T-helper 17 cell (primary cell): ENCODE measurements around the gene USP6NL. TPM values are rescaled to one million over a fixed set of nuclear protein-coding genes. Genes with fewer than 3 reads are reported as not detected.
"Not testable (repeated sequence)": the region's sequence is repeated elsewhere in the genome, so short reads cannot be mapped to it uniquely, and the experiment has no call there.

Experiments
- ATAC-seq: fragments of 150-1000 bp; cut with Tn5 transposase; 2 replicates; pipeline ENCODE4 v1.10.0; 2021; ENCODE audit warnings: mild to moderate bottlenecking, moderate library complexity
- DNase-seq, 3 donors: peaks; one replicate each; pipeline versions ENCODE4 v3.0.0 to v3.0.0-alpha.2; 2020 to 2021
- H3K9me3 ChIP-seq: one replicate; pipeline ENCODE4 v1.7.0; 2013; ENCODE audit warnings: low read length, mild to moderate bottlenecking; ENCODE audit not compliant: control insufficient read depth, poor library complexity, severe bottlenecking
- H3K27ac Mint-ChIP-seq: one replicate; pipeline ENCODE4 v1.8.0; 2022; ENCODE audit warnings: mild to moderate bottlenecking, moderate library complexity, mixed read lengths
- H3K27me3 Mint-ChIP-seq: one replicate; pipeline ENCODE4 v1.8.0; 2022; ENCODE audit warnings: mixed read lengths
- H3K36me3 Mint-ChIP-seq: one replicate; pipeline ENCODE4 v1.8.0; 2022; ENCODE audit warnings: low read depth, mixed read lengths
- H3K4me1 Mint-ChIP-seq: one replicate; pipeline ENCODE4 v1.8.0; 2022; ENCODE audit warnings: mild to moderate bottlenecking, mixed read lengths
- H3K4me3 Mint-ChIP-seq: one replicate; pipeline ENCODE4 v1.8.0; 2022; ENCODE audit warnings: mild to moderate bottlenecking, moderate library complexity, mixed read lengths
- total RNA-seq, 4 donors: library from RNA in 2 of 4; stranded (reverse) in 2 of 4; gene quantifications; one replicate each; pipeline ENCODE4 v1.2.3 and lab custom pipeline; 2022 to 2026

Gene USP6NL
- total RNA-seq, 2 donors from 2014 or later: 2.5 to 5.6 TPM

DNA sequence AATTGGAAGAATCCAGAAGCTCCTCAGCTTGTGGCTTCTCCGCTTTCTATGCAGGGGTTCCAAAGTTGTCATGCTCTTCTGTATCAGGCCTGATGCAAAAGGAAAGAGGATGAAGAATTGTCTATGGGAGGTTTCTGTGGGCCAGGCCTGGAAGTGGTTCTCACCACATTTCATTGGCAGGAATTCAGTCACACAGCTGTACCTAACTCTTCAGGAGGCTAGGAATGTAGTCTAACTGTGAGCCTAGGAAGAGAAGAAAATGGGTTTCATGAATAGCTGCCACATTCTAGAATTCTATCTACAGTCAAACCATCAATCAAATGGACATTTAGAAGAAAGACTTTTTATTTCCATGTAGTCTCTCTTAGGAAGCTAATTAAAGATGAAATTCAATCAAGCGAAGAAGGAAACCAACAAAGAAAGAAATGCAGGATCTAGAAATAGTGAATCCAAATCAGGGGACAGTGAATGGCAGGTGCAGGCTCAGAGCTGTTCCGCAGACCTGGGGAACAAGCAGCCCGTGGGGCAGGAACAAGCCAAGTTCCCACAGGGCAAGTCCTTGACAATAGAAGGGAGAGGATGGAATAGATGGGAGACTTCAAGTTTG lies 25.4 kb upstream of the USP6NL start:
- H3K36me3 Mint-ChIP-seq: peaks cover 3% of the 10 kb centered on the region
- H3K4me1 Mint-ChIP-seq: peaks cover 5% of the 10 kb centered on the region
- no peak for DNase-seq
- peaks cover 26% of the 10 kb centered on the region for H3K27me3 Mint-ChIP-seq
- ATAC-seq: no peak
- H3K4me3 Mint-ChIP-seq: no peak overlapping the region
- H3K27ac Mint-ChIP-seq: no peak overlapping the region
- no peaks in the 10 kb centered on the region for H3K9me3 ChIP-seq

GRCh38 chr10:11631890-11632587 lies 20.6 kb upstream of the USP6NL start:
- ATAC-seq (peak; percentile 77), DNase-seq (no peak)
- H3K4me3 Mint-ChIP-seq: peak overlapping the region; percentile 62
- H3K27me3 Mint-ChIP-seq: peaks cover 6% of the 10 kb centered on the region
- H3K27ac Mint-ChIP-seq: peak overlapping the region; percentile 53
- H3K9me3 ChIP-seq: no peaks in the 10 kb centered on the region
- peaks cover 2% of the 10 kb centered on the region for H3K36me3 Mint-ChIP-seq
- H3K4me1 Mint-ChIP-seq: peaks cover 5% of the 10 kb centered on the region

DNA sequence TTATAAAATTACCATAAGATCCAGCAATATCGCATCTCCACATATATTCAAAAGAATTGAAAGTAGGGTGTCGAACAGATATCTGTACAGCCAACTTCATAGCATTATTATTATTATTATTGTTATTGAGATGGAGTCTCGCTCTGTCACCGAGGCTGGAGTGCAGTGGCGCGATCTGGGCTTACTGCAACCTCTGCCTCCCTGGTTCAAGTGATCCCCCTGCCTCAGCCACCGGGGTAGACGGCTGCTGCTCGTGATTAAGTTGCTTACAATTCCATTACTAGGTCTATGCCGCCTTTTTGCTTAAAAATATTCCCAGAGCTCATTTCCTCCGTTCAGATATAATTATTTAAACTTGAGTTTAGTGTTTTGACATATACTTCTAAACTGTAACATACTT lies 19.8 kb upstream of the USP6NL start:
- no peak for ATAC-seq

DNA sequence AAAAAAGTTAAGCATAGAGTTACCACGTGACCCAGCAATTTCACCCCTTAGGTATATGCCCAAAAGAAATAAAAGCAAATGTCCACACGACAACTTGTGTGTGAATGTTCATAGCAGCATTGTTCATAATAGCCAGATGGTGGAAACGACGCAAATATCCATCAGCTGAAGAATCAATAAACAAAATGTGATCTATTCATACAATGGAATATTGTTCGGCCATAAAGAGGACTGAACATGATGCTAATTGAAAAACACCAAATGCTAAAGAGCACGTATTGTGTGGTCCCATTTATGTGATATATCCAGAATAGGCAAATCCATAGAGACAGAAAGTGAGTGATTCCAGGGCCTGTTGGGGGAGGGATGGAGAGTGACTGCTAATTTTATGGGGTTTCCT lies 18.3 kb upstream of the USP6NL start:
- Mint-ChIP-seq H3K36me3 (no peaks in the 10 kb centered on the region), H3K27me3 (peaks cover 6% of the 10 kb centered on the region), H3K27ac (no peak overlapping the region), H3K4me1 (peaks cover 8% of the 10 kb centered on the region), H3K4me3 (no peak overlapping the region)
- DNase-seq (no peak), ATAC-seq (no peak)
- no peaks in the 10 kb centered on the region for H3K9me3 ChIP-seq

More for the DNA sequence above, 19.8 kb upstream of the USP6NL start:
- DNase-seq: no peak
- Mint-ChIP-seq H3K27me3 (no peaks in the 10 kb centered on the region), H3K4me1 (peaks cover 5% of the 10 kb centered on the region), H3K27ac (no peak overlapping the region), H3K36me3 (no peaks in the 10 kb centered on the region), H3K4me3 (no peak overlapping the region)
- H3K9me3 ChIP-seq: no peaks in the 10 kb centered on the region

DNA sequence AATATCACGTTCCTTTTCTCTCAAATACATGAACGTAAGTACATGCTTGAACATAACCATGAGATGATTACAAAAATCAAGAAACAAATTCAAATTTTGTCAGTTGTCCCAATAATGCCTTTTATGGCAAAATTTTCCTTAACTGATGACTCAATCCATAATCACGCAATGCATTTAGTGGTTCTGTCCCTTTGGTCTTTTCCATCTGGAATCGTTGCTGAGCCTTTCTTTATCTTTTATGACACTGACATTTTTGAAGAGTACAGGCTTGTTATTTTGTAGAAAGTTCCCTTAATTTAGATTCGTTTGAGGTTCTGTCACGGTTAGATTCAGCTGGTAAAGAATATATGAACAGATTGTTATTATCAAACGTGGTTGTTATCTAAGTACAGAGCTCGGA lies 16.5 kb upstream of the USP6NL start:
- not testable (repeated sequence) for H3K4me3 Mint-ChIP-seq, H3K27ac Mint-ChIP-seq, H3K36me3 Mint-ChIP-seq, H3K9me3 ChIP-seq, ATAC-seq, H3K4me1 Mint-ChIP-seq, DNase-seq
- peaks cover 17% of the 10 kb centered on the region for H3K27me3 Mint-ChIP-seq

DNA sequence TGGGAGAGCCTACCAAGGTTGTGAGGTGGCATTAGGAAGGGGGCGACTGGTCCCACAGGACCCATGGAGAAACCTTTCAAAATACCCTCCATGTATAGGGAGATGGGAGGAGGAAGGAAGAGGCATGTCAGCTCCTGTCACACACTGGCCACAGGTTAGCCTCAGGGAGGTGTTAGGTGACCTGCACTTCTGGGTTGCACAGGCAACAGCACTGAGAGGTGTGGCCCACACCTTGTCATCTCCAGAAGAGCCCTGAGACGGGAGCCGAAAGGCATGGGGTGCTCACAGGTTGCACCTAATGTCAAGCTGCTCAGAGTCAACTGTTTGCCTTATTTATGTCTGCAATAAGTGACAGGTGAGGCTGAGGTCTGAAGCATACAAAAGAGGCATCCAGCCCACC lies 14.6 kb upstream of the USP6NL start:
- peaks cover 23% of the 10 kb centered on the region for H3K27me3 Mint-ChIP-seq
- ATAC-seq (no peak), DNase-seq (no peak)
- no peak overlapping the region for H3K27ac Mint-ChIP-seq
- H3K9me3 ChIP-seq: no peaks in the 10 kb centered on the region
- H3K36me3 Mint-ChIP-seq: no peaks in the 10 kb centered on the region
- H3K4me3 Mint-ChIP-seq: no peak overlapping the region
- H3K4me1 Mint-ChIP-seq: peaks cover 3% of the 10 kb centered on the region

- DNase-seq: no peak
- Mint-ChIP-seq H3K4me3 (no peak overlapping the region), H3K4me1 (peaks cover 3% of the 10 kb centered on the region), H3K36me3 (no peaks in the 10 kb centered on the region), H3K27ac (no peak overlapping the region), H3K27me3 (peaks cover 23% of the 10 kb centered on the region)
- ATAC-seq: peak; percentile 59
- H3K9me3 ChIP-seq: no peaks in the 10 kb centered on the region
These were observed 13.7 kb upstream of the USP6NL start for GRCh38 chr10:11625019-11625735.

DNA sequence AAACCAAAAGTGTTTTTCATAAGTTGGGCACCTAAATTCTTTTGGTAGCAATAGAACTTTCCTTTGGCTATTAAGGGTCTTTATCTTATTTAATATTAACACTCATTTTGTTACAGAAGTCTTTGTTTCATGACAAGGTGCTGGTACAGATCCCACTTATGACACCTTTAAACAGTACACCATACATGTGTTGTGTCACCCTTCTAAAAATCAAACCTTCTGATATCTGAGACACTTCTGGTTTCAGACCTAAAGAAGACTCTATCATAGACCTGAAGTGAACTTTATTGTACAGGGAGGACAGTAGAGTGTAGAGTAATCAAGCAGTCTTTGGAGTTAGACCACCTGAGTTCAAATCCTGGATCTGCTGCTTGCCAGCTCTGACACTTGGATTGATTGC lies 5.8 kb upstream of the USP6NL start:
- Mint-ChIP-seq H3K36me3 (peaks cover 3% of the 10 kb centered on the region), H3K27ac (no peak overlapping the region), H3K4me1 (peaks cover 5% of the 10 kb centered on the region), H3K27me3 (no peaks in the 10 kb centered on the region), H3K4me3 (no peak overlapping the region)
- no peaks in the 10 kb centered on the region for H3K9me3 ChIP-seq
- ATAC-seq (no peak), DNase-seq (no peak)

GRCh38 chr10:11616021-11616420 lies 4.6 kb upstream of the USP6NL start:
- no peaks in the 10 kb centered on the region for H3K27me3 Mint-ChIP-seq
- no peak overlapping the region for H3K27ac Mint-ChIP-seq
- no peak overlapping the region for H3K4me3 Mint-ChIP-seq

DNA sequence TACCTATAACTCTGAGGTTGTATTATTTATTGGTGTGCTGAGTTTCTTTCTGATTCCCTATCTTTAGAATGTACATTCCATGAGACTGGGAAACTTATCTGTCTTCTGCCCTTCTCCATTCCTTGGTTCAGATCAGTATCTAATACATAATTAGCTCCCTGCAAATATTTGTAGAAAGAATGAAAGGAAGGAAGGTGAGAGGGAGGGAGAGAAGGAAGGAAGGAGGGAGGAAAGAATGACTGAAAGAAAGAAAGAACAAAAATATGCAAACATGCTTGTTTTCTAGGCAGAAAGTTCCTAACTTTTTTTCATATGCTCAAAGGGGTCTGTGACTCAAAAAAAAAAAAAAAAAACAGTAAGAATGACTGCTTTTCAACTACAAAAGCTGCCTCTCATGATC lies 3.9 kb upstream of the USP6NL start:
- H3K27ac Mint-ChIP-seq: no peak overlapping the region
- no peaks in the 10 kb centered on the region for H3K9me3 ChIP-seq
- DNase-seq: no peak
- no peak for ATAC-seq
- no peak overlapping the region for H3K4me3 Mint-ChIP-seq
- peaks cover 12% of the 10 kb centered on the region for H3K4me1 Mint-ChIP-seq
- peaks cover 3% of the 10 kb centered on the region for H3K36me3 Mint-ChIP-seq
- no peaks in the 10 kb centered on the region for H3K27me3 Mint-ChIP-seq

More at GRCh38 chr10:11616021-11616420, 4.6 kb upstream of the USP6NL start:
- no peak for DNase-seq
- H3K36me3 Mint-ChIP-seq: peaks cover 3% of the 10 kb centered on the region
- H3K4me1 Mint-ChIP-seq: peaks cover 8% of the 10 kb centered on the region
- H3K9me3 ChIP-seq: no peaks in the 10 kb centered on the region
- no peak for ATAC-seq

- no peaks in the 10 kb centered on the region for H3K36me3 Mint-ChIP-seq
- H3K4me3 Mint-ChIP-seq: peak overlapping the region; percentile 92
- H3K27me3 Mint-ChIP-seq: peaks cover 8% of the 10 kb centered on the region
- H3K9me3 ChIP-seq: no peaks in the 10 kb centered on the region
- H3K27ac Mint-ChIP-seq: peak overlapping the region; percentile 65
- peak; percentile 44 for ATAC-seq
- no peak for DNase-seq
- peaks cover 17% of the 10 kb centered on the region for H3K4me1 Mint-ChIP-seq
These were observed 861 bp upstream of the USP6NL start for GRCh38 chr10:11612021-11613001.

DNA sequence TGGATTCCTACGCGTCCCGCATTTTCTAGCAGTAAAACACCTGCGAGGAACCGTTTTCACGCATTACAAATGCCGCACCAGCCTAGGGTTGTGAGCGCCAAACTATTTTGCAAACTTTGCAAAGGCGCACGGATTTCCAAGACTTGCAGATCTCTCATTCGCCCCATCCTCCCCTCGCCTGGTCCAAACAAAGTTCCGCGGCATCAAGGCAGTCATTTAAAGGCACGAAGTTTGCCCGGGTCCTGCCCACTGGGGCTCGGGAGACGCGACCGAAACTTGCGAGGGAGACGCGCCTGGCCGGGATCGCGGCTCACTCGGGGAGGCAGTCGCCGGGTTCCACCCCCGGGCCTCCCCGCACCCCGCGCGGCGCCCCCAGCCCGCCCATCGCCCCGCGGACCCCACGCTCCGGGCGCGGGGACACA lies 613 bp downstream of the USP6NL start:
- peak overlapping the region; percentile 79 for H3K27ac Mint-ChIP-seq
- peak in 1 of 3 donors; percentile 17 for DNase-seq
- H3K9me3 ChIP-seq: no peaks in the 10 kb centered on the region
- peak; percentile 24 for ATAC-seq
- H3K4me3 Mint-ChIP-seq: peak overlapping the region; percentile 88
- peaks cover 18% of the 10 kb centered on the region for H3K4me1 Mint-ChIP-seq
- peaks cover under 1% of the 10 kb centered on the region for H3K36me3 Mint-ChIP-seq
- H3K27me3 Mint-ChIP-seq: peaks cover 8% of the 10 kb centered on the region
